Tibial nerve (tissue), 4 donors: Measurements from ENCODE around the gene ALX4. TPM values are rescaled to one million over a fixed set of nuclear protein-coding genes. Genes with fewer than 3 reads are reported as not detected.

Experiments
- DNase-seq, 2 donors: peaks; one replicate each; pipeline ENCODE4 v3.0.0-alpha.2; 2019; ENCODE audit warnings: low spot score in 2 of 2
- H3K27ac ChIP-seq, 4 donors: fragments of 200-600 bp; sonication (generic) in 3 of 4; one replicate each; pipeline ENCODE4 v1.5.1; 2017 to 2019; ENCODE audit warnings: mild to moderate bottlenecking in 1 of 4
- H3K27me3 ChIP-seq, 2 donors: fragments of 200-600 bp; sonication (generic) in 1 of 2; one replicate each; pipeline versions ENCODE4 v1.5.1 to v1.6.0; 2017 to 2019
- H3K36me3 ChIP-seq, 3 donors: fragments of 200-600 bp; sonication (generic); one replicate each; pipeline ENCODE4 v1.5.1; 2018 to 2019
- H3K4me1 ChIP-seq, 4 donors: fragments of 200-600 bp; sonication (generic) in 3 of 4; one replicate each; pipeline ENCODE4 v1.5.1; 2017 to 2019
- H3K4me3 ChIP-seq, 4 donors: fragments of 200-600 bp; sonication (generic) in 3 of 4; one replicate each; pipeline ENCODE4 v1.5.1; 2017 to 2019; ENCODE audit warnings: mild to moderate bottlenecking in 1 of 4, moderate library complexity in 1 of 4
- H3K9me3 ChIP-seq, 4 donors: fragments of 200-600 bp; sonication (generic) in 3 of 4; one replicate each; pipeline ENCODE4 v1.5.1; 2017 to 2019
- EP300 ChIP-seq, 2 donors: sonication (generic); formaldehyde crosslinking; IDR thresholded peaks; one replicate each; pipeline ENCODE4 v1.6.1; 2017; ENCODE audit warnings: antibody characterized with exemption in 2 of 2, mild to moderate bottlenecking in 1 of 2
- POLR2A ChIP-seq, 2 donors: fragments of 450-650 bp; IDR thresholded peaks; one replicate each; pipeline ENCODE4 v1.6.1; 2017; ENCODE audit warnings: antibody characterized with exemption in 2 of 2, mild to moderate bottlenecking in 2 of 2, moderate library complexity in 2 of 2
- WGBS, 2 donors: methylation state at CpG; one replicate each; pipeline ENCODE4 v1.1.5; 2018; 5-methylcytosine and 5-hydroxymethylcytosine counted together
- total RNA-seq, 4 donors: library from RNA; depleted of rRNA; stranded (reverse); fragments of >200 nt; gene quantifications; one replicate each; pipeline ENCODE4 v1.1.0, GENCODE V29; 2016
- TF ChIP-seq, protein P1 (sequence below), 5 experiments: fragments of 200-600 bp in 3 of 5; fragments of 450-650 bp in 2 of 5; sonication (generic) in 3 of 5; IDR thresholded peaks; one replicate each; pipeline ENCODE4 v1.5.1; 2016 to 2019; ENCODE audit warnings: antibody characterized with exemption in 5 of 5, mild to moderate bottlenecking in 3 of 5, moderate library complexity in 2 of 5

ALX4 gene
- total RNA-seq, 4 donors from 2014 or later = under 0.01 to 0.30 (median 0.22) TPM; not detected in 1

GRCh38 chr11:44274404-44274803, 35.5 kb downstream of the ALX4 start:
- no peak overlapping the region for H3K27ac ChIP-seq
- no peak overlapping the region for H3K4me3 ChIP-seq
- no peaks in the 10 kb centered on the region for H3K27me3 ChIP-seq
- TF ChIP-seq, protein P1, sequence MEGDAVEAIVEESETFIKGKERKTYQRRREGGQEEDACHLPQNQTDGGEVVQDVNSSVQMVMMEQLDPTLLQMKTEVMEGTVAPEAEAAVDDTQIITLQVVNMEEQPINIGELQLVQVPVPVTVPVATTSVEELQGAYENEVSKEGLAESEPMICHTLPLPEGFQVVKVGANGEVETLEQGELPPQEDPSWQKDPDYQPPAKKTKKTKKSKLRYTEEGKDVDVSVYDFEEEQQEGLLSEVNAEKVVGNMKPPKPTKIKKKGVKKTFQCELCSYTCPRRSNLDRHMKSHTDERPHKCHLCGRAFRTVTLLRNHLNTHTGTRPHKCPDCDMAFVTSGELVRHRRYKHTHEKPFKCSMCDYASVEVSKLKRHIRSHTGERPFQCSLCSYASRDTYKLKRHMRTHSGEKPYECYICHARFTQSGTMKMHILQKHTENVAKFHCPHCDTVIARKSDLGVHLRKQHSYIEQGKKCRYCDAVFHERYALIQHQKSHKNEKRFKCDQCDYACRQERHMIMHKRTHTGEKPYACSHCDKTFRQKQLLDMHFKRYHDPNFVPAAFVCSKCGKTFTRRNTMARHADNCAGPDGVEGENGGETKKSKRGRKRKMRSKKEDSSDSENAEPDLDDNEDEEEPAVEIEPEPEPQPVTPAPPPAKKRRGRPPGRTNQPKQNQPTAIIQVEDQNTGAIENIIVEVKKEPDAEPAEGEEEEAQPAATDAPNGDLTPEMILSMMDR (IDR thresholded peaks at IDR 0.05) = no peak
- TF ChIP-seq POLR2A (IDR thresholded peaks at IDR 0.05) = no peak
- no peak for TF ChIP-seq EP300 (IDR thresholded peaks at IDR 0.05)
- whole genome bisulfite sequencing, 2 donors = 95 to 96% methylated on average over 1 of the region's 1 CpG
- H3K36me3 ChIP-seq = no peaks in the 10 kb centered on the region
- peaks cover 0 to 19% (median 0%) of the 10 kb centered on the region in 4 donors for H3K4me1 ChIP-seq
- H3K9me3 ChIP-seq = no peaks in the 10 kb centered on the region
- DNase-seq = no peak

- WGBS, 2 donors = 90 to 93% methylated on average over 6 of the region's 6 CpGs
- no peak overlapping the region for H3K4me3 ChIP-seq
Measured at GRCh38 chr11:44271286-44271685, 38.7 kb downstream of the ALX4 start.

DNA sequence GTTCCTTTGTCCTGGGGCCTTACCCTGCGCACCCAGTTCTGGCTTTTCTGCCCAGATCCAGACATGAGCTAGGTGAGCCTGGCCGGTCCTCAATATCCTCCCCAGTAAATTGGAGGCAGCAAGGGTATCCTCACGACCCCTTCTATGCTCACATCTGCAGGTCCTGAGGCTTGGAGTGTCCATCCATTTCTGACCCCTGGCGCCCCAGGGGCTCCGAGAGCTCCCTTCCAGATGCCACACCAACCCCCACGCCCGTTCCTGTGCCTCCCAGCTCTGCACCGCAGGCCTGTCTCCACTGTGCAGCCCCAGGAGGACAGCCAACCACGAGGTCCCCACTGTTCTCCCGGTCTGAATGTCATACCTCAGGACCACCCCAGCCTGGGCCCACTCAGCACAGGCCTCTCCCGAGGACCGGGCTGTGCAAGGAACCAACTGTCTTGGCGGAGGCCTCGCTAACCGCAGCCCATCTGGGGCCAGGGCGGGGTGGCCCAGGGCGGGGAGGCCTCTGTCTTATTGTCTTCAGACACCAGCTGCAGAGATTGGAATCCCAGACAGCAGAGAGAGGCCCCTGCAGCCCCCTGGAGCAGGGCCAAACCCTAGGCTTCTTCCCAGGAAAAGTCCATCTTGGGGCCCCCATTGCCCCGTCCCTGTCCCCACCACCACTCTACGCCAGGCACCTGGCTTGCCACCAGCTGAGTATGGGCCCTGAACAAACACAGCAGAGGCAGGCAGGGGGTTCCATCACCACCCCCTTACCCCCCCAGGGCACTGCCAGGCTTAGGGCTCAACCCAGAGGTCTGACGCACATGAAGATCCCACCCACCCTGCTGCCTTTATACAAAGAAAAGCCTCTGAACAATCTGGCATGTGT, 39.3 kb downstream of the ALX4 start:
- H3K4me3 ChIP-seq = no peak overlapping the region
- TF ChIP-seq POLR2A (IDR thresholded peaks at IDR 0.05) (no peak), EP300 (IDR thresholded peaks at IDR 0.05) (no peak)
- TF ChIP-seq, protein P1 (IDR thresholded peaks at IDR 0.05) = no peak
- H3K36me3 ChIP-seq = no peaks in the 10 kb centered on the region
- H3K27ac ChIP-seq = no peak overlapping the region
- 77 to 78% methylated on average over 17 to 20 of the region's 20 CpGs for WGBS, 2 donors
- no peaks in the 10 kb centered on the region for H3K9me3 ChIP-seq
- no peak for DNase-seq
- no peaks in the 10 kb centered on the region for H3K27me3 ChIP-seq
- peaks cover 0 to 6% (median 0%) of the 10 kb centered on the region in 4 donors for H3K4me1 ChIP-seq

More at GRCh38 chr11:44271286-44271685, 38.7 kb downstream of the ALX4 start:
- TF ChIP-seq POLR2A (IDR thresholded peaks at IDR 0.05) (no peak), EP300 (IDR thresholded peaks at IDR 0.05) (no peak)
- TF ChIP-seq, protein P1 (IDR thresholded peaks at IDR 0.05) = no peak
- H3K36me3 ChIP-seq = no peaks in the 10 kb centered on the region
- no peaks in the 10 kb centered on the region for H3K9me3 ChIP-seq
- no peak for DNase-seq
- H3K27me3 ChIP-seq = no peaks in the 10 kb centered on the region
- H3K27ac ChIP-seq = no peak overlapping the region
- peaks cover 0 to 6% (median 0%) of the 10 kb centered on the region in 4 donors for H3K4me1 ChIP-seq

DNA sequence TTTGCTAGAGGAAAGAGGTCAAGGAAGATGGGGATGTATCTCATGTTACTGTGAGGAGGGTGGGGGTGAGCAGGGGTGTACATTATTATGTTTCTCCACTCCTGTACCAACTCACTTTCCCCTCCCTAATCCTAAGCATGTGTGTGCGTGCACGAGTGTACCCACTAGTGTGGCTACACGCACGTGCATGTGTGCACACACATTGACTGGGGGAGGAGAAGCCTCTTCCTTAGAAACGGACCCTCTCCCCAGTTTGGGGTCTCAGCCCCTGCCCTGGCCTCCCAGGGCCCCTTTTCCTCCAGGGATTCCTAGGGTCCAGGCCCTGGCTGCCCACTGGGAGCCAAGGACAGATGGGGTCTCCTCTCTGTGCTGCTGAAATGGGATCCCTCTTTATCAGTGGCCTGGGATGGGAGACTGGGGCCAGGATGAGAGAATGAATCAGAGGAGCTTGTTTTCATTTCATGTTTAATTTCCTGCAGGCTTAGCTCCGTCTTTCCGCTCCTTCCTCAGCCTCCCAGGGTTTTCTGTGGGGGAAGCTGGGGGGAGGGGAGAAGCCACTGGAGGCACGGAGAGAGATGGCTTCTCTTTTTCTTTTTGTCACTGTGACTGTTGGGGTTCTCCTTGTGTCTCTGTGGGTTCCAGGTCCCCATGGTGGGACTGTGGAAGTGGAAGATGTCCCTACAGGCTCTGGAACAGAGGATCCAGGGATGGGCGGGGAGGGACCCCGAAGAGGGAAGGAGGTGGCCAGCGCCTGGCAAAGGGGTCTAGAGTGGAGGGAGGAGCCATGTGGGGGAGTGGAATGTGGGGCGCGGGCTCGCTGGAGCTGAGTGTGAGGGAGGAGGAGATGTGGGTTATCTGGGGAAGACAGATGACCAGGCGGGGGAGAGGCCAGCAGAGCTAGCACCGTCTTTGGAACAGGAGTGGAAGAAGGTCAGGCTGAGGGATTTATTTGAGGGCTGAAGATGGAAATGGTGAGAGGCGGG, 40.3 kb downstream of the ALX4 start:
- Histone ChIP-seq H3K9me3 (no peaks in the 10 kb centered on the region), H3K27ac (no peak overlapping the region), H3K36me3 (no peaks in the 10 kb centered on the region), H3K4me3 (no peak overlapping the region), H3K27me3 (no peaks in the 10 kb centered on the region), H3K4me1 (peaks cover 0 to 6% (median 0%) of the 10 kb centered on the region in 4 donors)
- 58 to 59% methylated on average over 17 of the region's 17 CpGs for WGBS, 2 donors
- TF ChIP-seq POLR2A (IDR thresholded peaks at IDR 0.05) = no peak
- no peak for DNase-seq

DNA sequence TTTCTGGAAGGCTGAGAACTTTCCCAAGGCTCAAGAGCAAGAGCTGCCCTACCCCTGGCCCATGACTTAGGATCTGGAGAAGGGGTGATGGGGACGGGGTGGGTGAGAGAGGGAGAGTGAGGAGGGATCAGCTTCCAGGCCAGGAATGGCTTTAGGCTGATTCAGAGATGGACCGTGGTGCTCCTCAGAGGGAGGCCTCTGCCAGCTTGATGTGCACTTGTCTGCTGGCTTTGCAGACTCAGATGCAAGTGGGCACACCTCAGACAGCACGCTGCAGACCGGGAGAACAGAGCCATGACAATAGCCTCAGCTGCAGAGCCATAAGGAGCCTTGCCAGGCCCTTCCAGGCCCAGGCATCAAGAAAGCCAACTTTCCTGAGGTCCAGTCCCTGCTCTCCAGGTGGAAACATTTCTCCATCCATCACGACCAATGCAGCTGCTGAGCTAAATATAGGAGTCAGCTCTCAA, 41.3 kb downstream of the ALX4 start:
- Histone ChIP-seq H3K4me1 (peaks cover 0 to 6% (median 0%) of the 10 kb centered on the region in 4 donors), H3K9me3 (no peaks in the 10 kb centered on the region), H3K27ac (no peak overlapping the region), H3K27me3 (no peaks in the 10 kb centered on the region), H3K36me3 (no peaks in the 10 kb centered on the region), H3K4me3 (no peak overlapping the region)
- WGBS, 2 donors = 85 to 89% methylated on average over 4 to 5 of the region's 5 CpGs
- DNase-seq = no peak
- TF ChIP-seq, protein P1 (IDR thresholded peaks at IDR 0.05) = no peak
- no peak for TF ChIP-seq POLR2A (IDR thresholded peaks at IDR 0.05)
- no peak for TF ChIP-seq EP300 (IDR thresholded peaks at IDR 0.05)
